Left colon (tissue), 2 donors: Measurements from ENCODE around the gene CWF19L2. TPM values are rescaled to one million over a fixed set of nuclear protein-coding genes. Genes with fewer than 3 reads are reported as not detected.

Source experiments
- ATAC-seq: fragments of 200-7000 bp; cut with Tn5 transposase; one replicate; pipeline ENCODE4 v1.9.1; 2020; ENCODE audit warnings: mild to moderate bottlenecking, moderate library complexity
- DNase-seq, 2 donors: peaks; one replicate each; pipeline ENCODE4 v3.0.0-alpha.2; 2020
- intact Hi-C, 2 donors: fragments of 100-400 bp; cut with DNase I in 1 of 2; cut with micrococcal nuclease in 1 of 2; formaldehyde crosslinking; loops; one replicate each; pipeline versions ENCODE4 v1.11.2 to v1.14.0; 2022; cut with DNase I, micrococcal nuclease
- total RNA-seq, 2 donors: library from RNA; stranded (reverse); fragmentation: NEBNext Ultra II Directional; extraction: Animal tissue kit (Norgen Biotek cat#: 25700); gene quantifications; one replicate each; pipeline ENCODE4 v1.2.1, GENCODE V29; 2021
- donor health status: DM: no; HTN: no; CAD: no.
- donor health status: DM: yes; HTN: yes; CAD: no.

Gene CWF19L2
- total RNA-seq, 2 donors from 2014 or later, result 9.4 to 10.6 TPM

- ATAC-seq (no peak), DNase-seq (no peak)
- intact Hi-C loops, result no loop called here
These were observed 99.7 kb downstream of the CWF19L2 start for GRCh38 chr11:107357877-107358276.

- ATAC-seq (no peak), DNase-seq (no peak)
- intact Hi-C loops, result no loop called here
These were observed 102.8 kb downstream of the CWF19L2 start for GRCh38 chr11:107354780-107355179.

GRCh38 chr11:107337917-107338316 is 119.7 kb downstream of the CWF19L2 start:
- DNase-seq (no peak), ATAC-seq (no peak)
- intact Hi-C loops, result no loop called here

GRCh38 chr11:107331728-107332127 is 125.9 kb downstream of the CWF19L2 start:
- ATAC-seq, result no peak
- no peak for DNase-seq
- intact Hi-C loops, result no loop called here

- DNase-seq, result no peak
- intact Hi-C loops, result no loop called here
- ATAC-seq, result no peak
These were observed 128.5 kb downstream of the CWF19L2 start for GRCh38 chr11:107329164-107329563.

- intact Hi-C loops, result no loop called here
- ATAC-seq (no peak), DNase-seq (no peak)
These were observed 141.2 kb downstream of the CWF19L2 start for GRCh38 chr11:107316426-107316825.

GRCh38 chr11:107307991-107308390 is 149.6 kb downstream of the CWF19L2 start:
- DNase-seq (no peak), ATAC-seq (no peak)
- intact Hi-C loops, result no loop called here

- ATAC-seq, result no peak
- intact Hi-C loops, result no loop called here
- DNase-seq, result no peak
These were observed 155.7 kb downstream of the CWF19L2 start for GRCh38 chr11:107301878-107302277.

GRCh38 chr11:107293677-107294344 is 163.8 kb downstream of the CWF19L2 start:
- DNase-seq (peak in 1 of 2 donors; percentile 5), ATAC-seq (no peak)
- intact Hi-C loops, result no loop called here

- intact Hi-C loops, result no loop called here
- ATAC-seq, result no peak
- DNase-seq, result no peak
These were observed 175.4 kb downstream of the CWF19L2 start for GRCh38 chr11:107282195-107282594.

Other genes with a start within 250 kb of the CWF19L2 start
- 1 to 10 TPM; 4.7 to 5.3 TPM for gene ALKBH8, start 107.9 kb upstream of the CWF19L2 start, total RNA-seq
- under 1 TPM in 1 of 2 donors, not detected in 1; 0.22 TPM for gene ELMOD1, start 133.3 kb upstream of the CWF19L2 start, total RNA-seq